Spleen (tissue), 11 donors: ENCODE data around the gene VAV2. TPM values are rescaled to one million over a fixed set of nuclear protein-coding genes. Genes with fewer than 3 reads are reported as not detected.

Source experiments
- DNase-seq: peaks from one replicate; pipeline ENCODE4 v3.0.0-alpha.2; 2020
- H3K27ac ChIP-seq, 8 donors: fragments of 200-600 bp; sonication (generic) in 7 of 8; 1 replicate in 4 of 8; 2 replicates in 4 of 8; pipeline versions ENCODE4 v1.5.0 to v1.8.0; 2016 to 2021; ENCODE audit warnings: inconsistent platforms in 4 of 8, mild to moderate bottlenecking in 4 of 8, moderate library complexity in 1 of 8
- H3K27me3 ChIP-seq, 7 donors: fragments of 200-600 bp; sonication (generic) in 6 of 7; replicated peaks in 1 of 7; 1 replicate in 4 of 7; 2 replicates in 3 of 7; pipeline versions ENCODE4 v1.5.0 to v1.8.0; 2016 to 2021; ENCODE audit warnings: inconsistent platforms in 3 of 7, mild to moderate bottlenecking in 1 of 7
- H3K36me3 ChIP-seq, 6 donors: fragments of 200-600 bp; sonication (generic) in 5 of 6; 1 replicate in 4 of 6; 2 replicates in 2 of 6; pipeline versions ENCODE4 v1.5.0 to v1.8.0; 2016 to 2021; ENCODE audit warnings: inconsistent platforms in 2 of 6
- H3K4me1 ChIP-seq, 6 donors: fragments of 200-600 bp; sonication (generic) in 5 of 6; 1 replicate in 3 of 6; 2 replicates in 3 of 6; pipeline versions ENCODE4 v1.5.0 to v1.8.0; 2016 to 2021; ENCODE audit warnings: inconsistent platforms in 3 of 6
- H3K4me3 ChIP-seq, 8 donors: fragments of 200-600 bp; sonication (generic) in 7 of 8; 1 replicate in 4 of 8; 2 replicates in 4 of 8; pipeline versions ENCODE4 v1.5.0 to v1.8.0; 2016 to 2021; ENCODE audit warnings: inconsistent platforms in 4 of 8, mild to moderate bottlenecking in 4 of 8, moderate library complexity in 2 of 8
- H3K9me3 ChIP-seq, 8 donors: fragments of 200-600 bp; sonication (generic) in 7 of 8; 1 replicate in 4 of 8; 2 replicates in 4 of 8; pipeline versions ENCODE4 v1.5.0 to v1.8.0; 2016 to 2021; ENCODE audit warnings: inconsistent platforms in 4 of 8
- POLR2A ChIP-seq, 3 donors: fragments of 450-650 bp; IDR thresholded peaks; one replicate each; pipeline ENCODE4 v1.5.1; 2017; ENCODE audit warnings: antibody characterized with exemption in 3 of 3, mild to moderate bottlenecking in 1 of 3
- POLR2AphosphoS5 ChIP-seq, 3 donors: sonication (generic); formaldehyde crosslinking; IDR thresholded peaks; one replicate each; pipeline ENCODE4 v1.5.1; 2017; ENCODE audit warnings: antibody characterized with exemption in 3 of 3
- WGBS, 5 donors: extraction: QIAGEN DNeasy Blood & Tissue Kit in 3 of 5; methylation state at CpG; one replicate each; pipeline versions ENCODE4 v1.1.5 to v1.1.7; 2013 to 2018; 5-methylcytosine and 5-hydroxymethylcytosine counted together
- intact Hi-C: fragments of 100-400 bp; cut with DNase I; formaldehyde crosslinking; loops from one replicate; pipeline ENCODE4 v1.15.0; 2023; ENCODE audit warnings: low total_unique reads
- polyA plus RNA-seq, 3 donors: library from polyadenylated mRNA; stranded (reverse); fragments of 200-250 nt; gene quantifications; one replicate each; pipeline ENCODE4 v1.2.1, GENCODE V29; 2013
- total RNA-seq, 7 donors: library from RNA; depleted of rRNA in 3 of 7; stranded (reverse); fragments of >200 nt in 3 of 7; fragmentation: NEBNext Ultra II Directional in 4 of 7; extraction: Animal tissue kit (Norgen Biotek cat#: 25700) in 4 of 7; gene quantifications; one replicate each; pipeline versions ENCODE4 v1.1.0 to v1.2.1, GENCODE V29; 2016 to 2021
- TF ChIP-seq, protein P1 (sequence below), 11 experiments: fragments of 200-600 bp in 7 of 11; fragments of 450-650 bp in 4 of 11; sonication (generic) in 4 of 11; IDR thresholded peaks in 8 of 11; conservative IDR thresholded peaks in 3 of 11; 1 replicate in 7 of 11; 2 replicates in 4 of 11; pipeline versions ENCODE4 v1.4.0 to v1.8.0; 2016 to 2021; ENCODE audit warnings: antibody characterized with exemption in 11 of 11, inconsistent platforms in 4 of 11, mild to moderate bottlenecking in 1 of 11
- donor health status: healthy with polysubstance abuse.
- donor health status: DM: no; HTN: no; CAD: no; lungs with moderate emphysema.
- donor health status: DM: no; HTN: no; CAD: no.
- donor health status: Bipolar disorder and iron deficiency.
- donor health status: healthy.
- donor health status: DM: no; HTN: no; CAD: no.
- donor health status: DM: yes; HTN: yes; CAD: no.

Gene VAV2
- total and polyA plus RNA-seq, 10 donors = 14.2 to 39.2 (median 23.3) TPM

DNA sequence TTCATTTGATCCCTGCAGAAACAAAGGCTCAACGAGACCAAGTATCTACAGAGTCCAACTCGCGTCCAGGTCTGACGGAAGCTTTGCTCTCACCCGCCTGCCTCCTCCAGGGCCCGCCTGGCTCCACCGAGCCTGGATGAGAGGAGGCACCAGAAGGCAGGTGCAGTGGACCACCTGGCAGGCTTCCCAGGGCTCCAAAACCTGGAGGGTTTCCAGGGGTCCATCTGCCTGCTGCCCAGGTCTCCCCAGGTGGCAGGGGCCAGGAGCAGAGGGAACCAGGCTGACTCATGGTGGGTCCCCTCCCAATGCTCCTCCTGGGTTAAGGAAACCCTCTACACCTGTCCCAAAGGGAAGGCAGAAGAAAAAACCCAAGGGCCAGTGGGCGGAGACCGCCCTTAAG, 59.5 kb downstream of the VAV2 start:
- WGBS, 5 donors = 74 to 88% (median 84%) methylated on average over 5 to 9 of the region's 9 CpGs
- no peaks in the 10 kb centered on the region for H3K9me3 ChIP-seq
- no peak overlapping the region for H3K4me3 ChIP-seq
- no peaks in the 10 kb centered on the region for H3K27me3 ChIP-seq
- intact Hi-C loops = no loop called here
- TF ChIP-seq POLR2AphosphoS5 (IDR thresholded peaks at IDR 0.05) = no peak
- TF ChIP-seq, protein P1, sequence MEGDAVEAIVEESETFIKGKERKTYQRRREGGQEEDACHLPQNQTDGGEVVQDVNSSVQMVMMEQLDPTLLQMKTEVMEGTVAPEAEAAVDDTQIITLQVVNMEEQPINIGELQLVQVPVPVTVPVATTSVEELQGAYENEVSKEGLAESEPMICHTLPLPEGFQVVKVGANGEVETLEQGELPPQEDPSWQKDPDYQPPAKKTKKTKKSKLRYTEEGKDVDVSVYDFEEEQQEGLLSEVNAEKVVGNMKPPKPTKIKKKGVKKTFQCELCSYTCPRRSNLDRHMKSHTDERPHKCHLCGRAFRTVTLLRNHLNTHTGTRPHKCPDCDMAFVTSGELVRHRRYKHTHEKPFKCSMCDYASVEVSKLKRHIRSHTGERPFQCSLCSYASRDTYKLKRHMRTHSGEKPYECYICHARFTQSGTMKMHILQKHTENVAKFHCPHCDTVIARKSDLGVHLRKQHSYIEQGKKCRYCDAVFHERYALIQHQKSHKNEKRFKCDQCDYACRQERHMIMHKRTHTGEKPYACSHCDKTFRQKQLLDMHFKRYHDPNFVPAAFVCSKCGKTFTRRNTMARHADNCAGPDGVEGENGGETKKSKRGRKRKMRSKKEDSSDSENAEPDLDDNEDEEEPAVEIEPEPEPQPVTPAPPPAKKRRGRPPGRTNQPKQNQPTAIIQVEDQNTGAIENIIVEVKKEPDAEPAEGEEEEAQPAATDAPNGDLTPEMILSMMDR (IDR thresholded peaks at IDR 0.05 in 8 of 11, conservative IDR thresholded peaks at IDR 0.05 in 3 of 11) = no peak
- TF ChIP-seq POLR2A (IDR thresholded peaks at IDR 0.05) = no peak
- DNase-seq = no peak
- H3K36me3 ChIP-seq = peaks cover 0 to 7% (median 0%) of the 10 kb centered on the region in 6 donors
- peaks cover 0 to 47% (median 17%) of the 10 kb centered on the region in 6 donors for H3K4me1 ChIP-seq
- H3K27ac ChIP-seq = peak overlapping the region in 4 of 8 donors; percentile 26 to 50 (median 42)

DNA sequence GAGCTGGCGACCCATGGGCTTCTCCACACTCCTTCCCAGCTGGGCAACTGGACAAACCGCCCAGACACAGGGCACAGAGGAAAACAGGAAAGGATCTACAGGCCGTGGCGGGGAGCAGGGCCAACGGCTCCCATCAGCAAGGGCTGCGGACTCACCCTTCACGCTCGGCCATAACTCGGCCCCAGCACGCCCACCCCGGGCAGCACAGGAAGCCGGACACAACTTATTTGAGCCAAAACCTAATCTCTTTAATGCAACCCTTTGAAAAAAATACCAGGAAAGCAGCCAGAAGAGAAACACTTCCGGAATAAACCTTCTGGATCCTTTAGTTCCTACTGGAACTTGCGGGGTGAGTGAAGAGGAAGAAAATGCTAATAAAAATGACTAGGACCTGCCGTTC, 59.9 kb downstream of the VAV2 start:
- peaks cover 0 to 49% (median 17%) of the 10 kb centered on the region in 6 donors for H3K4me1 ChIP-seq
- peaks cover 0 to 5% (median 0%) of the 10 kb centered on the region in 6 donors for H3K36me3 ChIP-seq
- intact Hi-C loops = no loop called here
- H3K4me3 ChIP-seq = no peak overlapping the region
- peak overlapping the region in 4 of 8 donors; percentile 26 to 50 (median 42) for H3K27ac ChIP-seq
- WGBS, 5 donors = 51 to 75% (median 57%) methylated on average over 15 of the region's 15 CpGs
- no peak for DNase-seq
- no peaks in the 10 kb centered on the region for H3K9me3 ChIP-seq
- TF ChIP-seq, protein P1 (IDR thresholded peaks at IDR 0.05 in 8 of 11, conservative IDR thresholded peaks at IDR 0.05 in 3 of 11) = no peak
- TF ChIP-seq POLR2AphosphoS5 (IDR thresholded peaks at IDR 0.05) = peak in 2 of 3 donors; percentile 44 to 55
- no peaks in the 10 kb centered on the region for H3K27me3 ChIP-seq

DNA sequence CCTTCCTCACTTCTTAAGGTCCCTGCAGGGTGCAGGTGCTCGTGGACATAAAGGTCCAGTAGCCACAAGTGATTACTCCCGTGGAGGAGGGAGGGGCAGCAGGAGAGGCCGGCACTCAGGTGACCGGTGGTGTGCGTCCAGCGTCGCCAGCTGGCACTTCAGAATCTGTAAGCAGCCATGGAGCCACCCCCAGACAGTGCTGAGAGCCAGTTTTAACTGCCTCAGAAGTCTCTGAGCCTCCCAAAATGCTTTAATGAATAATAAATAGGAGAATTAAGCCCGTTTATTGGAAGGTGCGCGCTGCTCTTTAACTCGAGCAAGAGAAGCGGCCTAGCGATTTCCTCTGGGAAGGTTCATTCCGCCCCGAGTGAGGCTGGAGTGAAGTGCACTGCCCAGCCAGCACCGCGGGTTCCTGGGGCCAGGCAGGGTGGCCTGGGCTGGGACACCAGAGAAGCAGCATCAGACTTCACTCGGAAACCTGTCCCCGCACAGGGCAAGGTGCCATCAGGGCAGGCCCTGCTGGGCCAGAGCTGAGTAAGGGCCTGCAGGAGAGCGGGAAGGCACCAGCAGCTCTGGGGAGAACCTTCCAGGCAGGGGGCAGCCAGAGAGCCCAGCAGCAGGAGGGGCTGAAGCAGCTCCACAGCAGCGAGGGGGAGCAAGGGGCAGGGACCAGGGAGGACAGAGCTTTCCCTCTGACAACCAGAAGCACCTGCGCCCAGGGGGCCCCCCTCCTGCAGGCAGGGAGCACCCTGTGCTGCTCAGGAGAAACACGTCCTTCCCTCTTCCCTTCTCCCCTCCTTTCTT, 61.2 kb downstream of the VAV2 start:
- Histone ChIP-seq H3K27ac (no peak overlapping the region), H3K27me3 (no peaks in the 10 kb centered on the region), H3K36me3 (no peaks in the 10 kb centered on the region), H3K4me1 (peaks cover 0 to 55% (median 15%) of the 10 kb centered on the region in 6 donors), H3K9me3 (no peaks in the 10 kb centered on the region), H3K4me3 (no peak overlapping the region)
- 80 to 87% (median 82%) methylated on average over 22 to 23 of the region's 23 CpGs for WGBS, 5 donors
- TF ChIP-seq POLR2AphosphoS5 (IDR thresholded peaks at IDR 0.05) (no peak), POLR2A (IDR thresholded peaks at IDR 0.05) (no peak)
- TF ChIP-seq, protein P1 (IDR thresholded peaks at IDR 0.05 in 8 of 11, conservative IDR thresholded peaks at IDR 0.05 in 3 of 11) = no peak
- intact Hi-C loops = no loop called here
- DNase-seq = no peak

DNA sequence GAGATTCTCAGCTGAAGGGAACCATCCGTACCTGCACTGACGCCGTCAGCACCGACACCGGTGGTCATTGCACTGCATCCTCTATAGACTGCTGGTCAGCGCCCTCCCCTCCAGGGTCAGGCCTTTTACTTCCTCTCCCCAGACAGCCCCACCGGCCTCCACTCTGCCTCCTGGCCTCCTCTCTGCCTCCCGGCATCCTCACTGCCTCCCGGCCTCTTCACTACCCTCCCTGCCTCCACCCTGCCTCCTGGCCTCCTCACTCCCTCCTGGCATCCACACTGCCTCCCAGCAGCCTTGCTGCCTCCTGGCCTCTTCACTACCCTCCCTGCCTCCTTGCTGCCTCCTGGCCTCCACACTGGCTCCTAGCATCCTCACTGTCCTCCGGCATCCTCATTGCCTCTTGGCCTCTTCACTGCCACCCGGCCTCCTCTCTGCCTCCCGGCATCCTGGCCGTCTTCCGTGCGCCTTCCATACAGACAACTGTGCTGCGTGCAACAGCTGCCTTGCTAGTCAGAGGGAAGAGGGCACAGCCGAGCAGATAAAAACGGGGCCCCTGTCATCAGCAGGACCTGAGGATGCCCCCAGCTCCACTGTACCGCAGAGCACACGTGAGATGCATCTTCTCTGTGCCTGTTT, 62.0 kb downstream of the VAV2 start:
- Histone ChIP-seq H3K4me3 (no peak overlapping the region), H3K27me3 (no peaks in the 10 kb centered on the region), H3K9me3 (no peaks in the 10 kb centered on the region), H3K4me1 (peaks cover 0 to 48% (median 13%) of the 10 kb centered on the region in 6 donors), H3K27ac (no peak overlapping the region), H3K36me3 (no peaks in the 10 kb centered on the region)
- TF ChIP-seq, protein P1 (IDR thresholded peaks at IDR 0.05 in 8 of 11, conservative IDR thresholded peaks at IDR 0.05 in 3 of 11) = no peak
- TF ChIP-seq POLR2A (IDR thresholded peaks at IDR 0.05) (no peak), POLR2AphosphoS5 (IDR thresholded peaks at IDR 0.05) (no peak)
- intact Hi-C loops = no loop called here
- DNase-seq = no peak
- WGBS, 5 donors = 71 to 81% (median 73%) methylated on average over 20 of the region's 20 CpGs
